ENCODE data around the gene DCTN1.
"Not testable (repeated sequence)": the region's sequence is repeated elsewhere in the genome, so short reads cannot be mapped to it uniquely, and the experiment has no call there.

DCTN1 gene

DNA sequence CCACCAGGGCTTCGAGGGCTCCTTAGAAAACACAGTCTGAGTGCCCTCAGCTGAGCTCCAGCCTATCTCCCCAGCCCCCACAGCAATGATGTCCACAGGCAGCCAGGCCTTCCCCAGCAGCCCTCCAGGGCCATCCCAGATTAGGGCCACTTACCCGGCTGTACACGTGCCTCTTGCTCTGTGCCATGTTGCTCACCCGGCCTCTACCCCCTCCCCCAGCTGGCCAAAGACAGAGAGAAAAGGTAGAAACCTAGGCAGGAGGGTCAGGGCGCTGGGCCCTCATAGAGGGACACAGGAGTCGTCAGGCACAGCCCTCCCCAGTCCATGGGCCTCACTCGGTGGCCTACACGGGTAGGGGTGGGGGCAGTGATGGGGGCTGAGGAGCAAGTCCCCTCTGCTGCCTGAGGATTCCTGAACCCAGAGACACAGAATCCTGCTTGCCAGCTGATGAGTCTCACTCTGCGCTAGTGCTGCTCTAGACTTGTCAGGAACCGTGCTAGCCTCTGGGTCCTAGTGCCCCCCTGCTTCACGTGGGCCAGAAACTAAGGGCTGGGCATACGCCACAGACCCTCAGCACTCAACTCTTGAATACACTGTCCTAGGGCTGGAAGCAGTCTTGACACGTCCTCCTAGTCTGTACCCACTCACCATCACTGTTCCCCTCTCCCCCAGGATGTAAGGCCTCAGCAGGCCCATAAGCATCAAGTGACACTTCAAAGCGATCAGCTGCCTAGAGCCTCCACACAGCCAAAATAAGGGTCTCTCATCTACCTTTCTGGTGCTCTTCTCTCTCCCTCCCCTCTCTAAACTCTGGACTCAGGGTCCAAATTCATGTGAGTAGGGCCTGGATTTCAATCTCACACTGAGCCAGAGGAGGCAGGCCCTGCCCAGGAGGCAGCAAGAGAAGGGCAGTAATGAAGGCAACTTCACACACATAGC is at the start of gene DCTN1:
TSS of gene DCTN1 (minus strand) at position 461 of the 939 bp plus-strand sequence. CDS start at position 187, 274 bp downstream.
- DNase-seq = peak; percentile 62

GRCh38 chr2:74428675-74429074 is 48.6 kb upstream of the DCTN1 start:
- no peak for DNase-seq

- no peak for DNase-seq
Observed at GRCh38 chr2:74427551-74427950, 47.4 kb upstream of the DCTN1 start.

GRCh38 chr2:74426181-74426758 is 46.2 kb upstream of the DCTN1 start:
- no peak for DNase-seq

GRCh38 chr2:74425523-74425922 is 45.4 kb upstream of the DCTN1 start:
- no peak for DNase-seq

DNA sequence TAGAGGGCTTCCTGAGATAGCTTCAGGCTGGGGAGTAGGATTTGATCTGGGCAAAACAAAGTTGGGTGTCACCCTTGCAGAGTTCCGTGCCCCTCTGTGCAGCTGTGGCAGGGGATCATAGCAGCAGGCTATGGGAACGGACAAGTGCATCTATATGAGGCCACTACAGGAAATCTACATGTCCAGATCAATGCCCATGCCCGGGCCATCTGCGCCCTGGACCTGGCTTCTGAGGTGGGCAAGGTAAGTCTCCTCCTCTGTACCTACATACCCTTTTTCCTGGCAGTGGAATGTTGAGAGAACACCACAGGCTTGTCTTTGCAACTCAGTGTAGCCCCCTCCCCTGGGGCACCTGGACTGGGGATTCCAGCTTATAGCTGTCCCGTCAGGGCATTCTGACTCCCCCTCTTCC is 44.9 kb upstream of the DCTN1 start:
- DNase-seq = no peak

GRCh38 chr2:74424139-74424992 is 44.3 kb upstream of the DCTN1 start:
- DNase-seq = no peak

- no peak for DNase-seq
Observed at GRCh38 chr2:74423231-74424095, 43.4 kb upstream of the DCTN1 start.

DNA sequence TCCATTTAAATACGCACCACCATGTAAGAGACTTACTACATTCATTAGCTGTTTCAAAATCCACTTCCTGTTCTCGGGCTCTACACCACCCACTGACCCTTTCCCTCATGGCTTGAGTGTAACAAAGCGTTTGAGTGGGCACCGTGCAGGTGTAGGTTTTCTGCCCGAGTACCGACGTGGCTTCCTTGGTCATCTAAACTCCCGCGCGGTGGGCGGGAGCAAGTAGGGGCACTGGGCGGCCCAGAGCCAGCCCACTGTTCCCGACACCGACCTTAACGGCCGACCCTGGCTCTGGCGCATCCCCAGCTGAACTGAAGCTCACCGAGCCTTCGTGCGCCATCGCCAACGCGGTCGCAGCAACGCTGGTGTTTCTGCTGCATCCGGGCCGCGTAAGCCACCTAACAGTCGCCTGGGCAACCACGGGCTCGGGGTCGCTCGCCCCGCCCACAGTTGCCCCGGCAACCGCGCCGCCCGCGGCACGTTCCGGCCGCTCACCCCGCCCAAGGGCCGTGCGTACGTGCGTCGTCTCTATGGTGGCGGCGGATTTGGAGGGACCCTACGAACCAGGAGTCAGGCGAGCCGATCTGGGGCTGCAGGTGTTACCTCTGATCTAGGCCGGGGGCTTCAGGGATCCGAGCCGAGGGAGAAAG is 41.2 kb upstream of the DCTN1 start, which contains the start of the genes C2orf81 and WDR54:
TSS of gene C2orf81 (minus strand) at position 399 of the 650 bp plus-strand sequence. CDS start at position 340, 59 bp downstream.
TSS of gene WDR54 (plus strand) at position 510 of the 650 bp plus-strand sequence. CDS start 424 bp downstream, outside the sequence.
- peak; percentile 91 for DNase-seq

DNA sequence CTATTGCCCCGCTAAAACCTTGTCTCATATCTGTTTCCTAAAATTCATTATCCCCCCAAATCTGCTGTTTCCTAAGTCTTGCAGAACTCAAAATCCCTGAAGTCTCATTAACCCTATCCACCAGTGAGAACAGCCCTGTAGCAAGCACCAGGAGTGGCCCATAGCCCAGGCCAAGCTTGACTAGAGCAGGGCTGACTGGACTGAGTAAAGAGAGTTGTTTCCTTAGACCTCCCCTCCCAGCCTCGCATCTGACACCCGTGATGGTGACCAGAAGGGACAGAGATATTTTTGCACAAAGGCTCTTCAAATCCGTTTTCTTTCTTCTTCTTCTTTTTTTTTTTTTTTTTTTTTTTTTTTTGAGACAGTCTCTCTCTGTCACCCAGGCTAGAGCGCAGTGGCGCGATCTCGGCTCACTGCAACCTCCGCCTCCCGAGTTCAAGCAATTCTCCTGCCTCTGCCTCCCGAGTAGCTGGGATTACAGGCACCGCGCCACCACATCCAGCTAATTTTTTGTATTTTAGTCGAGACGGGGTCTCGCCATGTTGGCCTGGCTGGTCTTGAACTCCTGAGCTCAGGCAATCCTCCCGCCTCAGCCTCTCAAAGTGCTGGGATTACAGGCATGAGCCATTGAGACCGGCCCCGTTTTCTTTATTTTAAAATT is 40.5 kb upstream of the DCTN1 start:
- not testable (repeated sequence) for DNase-seq

DNA sequence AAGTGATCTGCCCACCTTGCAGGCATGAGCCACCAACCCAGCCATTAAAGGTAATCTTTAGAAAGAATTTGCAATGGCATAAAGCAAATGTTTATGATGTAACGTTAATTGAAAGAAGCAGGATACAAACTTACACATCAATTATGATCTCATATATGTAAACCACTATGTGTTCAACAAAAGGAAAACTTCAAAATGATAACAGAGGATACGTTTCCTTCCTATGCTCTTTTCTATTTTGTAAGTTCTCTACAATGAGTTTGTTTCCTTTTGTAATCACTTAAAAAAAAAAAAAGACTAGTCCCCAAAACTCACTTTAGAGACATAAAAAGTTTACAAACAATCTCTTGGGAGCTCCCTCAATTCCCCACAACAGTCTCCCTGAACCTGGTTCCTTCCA is 39.9 kb upstream of the DCTN1 start:
- DNase-seq = no peak

GRCh38 chr2:74419345-74419744 is 39.2 kb upstream of the DCTN1 start:
- DNase-seq = no peak

- no peak for DNase-seq
Observed at GRCh38 chr2:74418312-74418711, 38.2 kb upstream of the DCTN1 start.

GRCh38 chr2:74417763-74418162 is 37.7 kb upstream of the DCTN1 start:
- no peak for DNase-seq

DNA sequence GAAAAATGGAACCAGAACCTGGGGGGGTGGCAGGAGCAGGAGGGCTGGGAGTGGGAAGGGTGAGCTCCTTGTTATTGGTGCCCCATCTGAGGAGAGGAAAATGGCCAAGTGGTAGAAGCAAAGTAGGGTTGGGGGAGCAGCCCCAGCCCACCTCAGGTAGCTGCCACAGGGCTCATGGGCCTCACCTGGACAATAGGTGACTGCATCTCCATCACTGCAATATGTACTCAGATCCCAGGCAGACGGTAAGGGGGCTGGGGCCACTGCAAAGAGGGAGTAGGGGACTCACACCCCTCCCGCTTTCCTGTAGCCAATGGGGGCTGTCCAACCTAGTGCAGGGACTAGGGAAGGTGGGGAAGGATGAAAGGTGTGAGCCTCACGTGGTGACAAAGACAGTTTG is 37.1 kb upstream of the DCTN1 start:
- DNase-seq = no peak

- no peak for DNase-seq
Observed at GRCh38 chr2:74416778-74417177, 36.7 kb upstream of the DCTN1 start.

GRCh38 chr2:74415762-74416395 is 35.8 kb upstream of the DCTN1 start:
- no peak for DNase-seq

GRCh38 chr2:74414881-74415761 is 35.0 kb upstream of the DCTN1 start:
- peak; percentile 71 for DNase-seq

GRCh38 chr2:74414441-74414840 is 34.3 kb upstream of the DCTN1 start:
- DNase-seq = no peak
